Liver (tissue), 9 donors: ENCODE data around the gene ANO8. TPM values are rescaled to one million over a fixed set of nuclear protein-coding genes. Genes with fewer than 3 reads are reported as not detected.

Experiments used
- DNase-seq: peaks from one replicate; pipeline ENCODE4 v3.0.0-alpha.2; 2017; ENCODE audit warnings: low spot score
- H3K27ac ChIP-seq, 2 donors: one replicate each; pipeline ENCODE4 v1.7.0; 2013; ENCODE audit warnings: inconsistent platforms in 2 of 2, low read length in 2 of 2, control low read depth in 1 of 2, low read depth in 1 of 2, mild to moderate bottlenecking in 1 of 2
- H3K27me3 ChIP-seq, 4 donors: one replicate each; pipeline versions ENCODE4 v1.6.1 to v1.7.0; 2013; ENCODE audit warnings: low read length in 3 of 4, inconsistent platforms in 1 of 4, mild to moderate bottlenecking in 1 of 4, moderate library complexity in 1 of 4; ENCODE audit not compliant: control insufficient read depth in 4 of 4, insufficient read depth in 4 of 4
- H3K36me3 ChIP-seq, 4 donors: one replicate each; pipeline versions ENCODE4 v1.6.1 to v1.7.0; 2013; ENCODE audit warnings: low read length in 3 of 4, mild to moderate bottlenecking in 3 of 4, low read depth in 1 of 4, moderate library complexity in 1 of 4; ENCODE audit not compliant: control insufficient read depth in 4 of 4, insufficient read depth in 3 of 4
- H3K4me1 ChIP-seq, 4 donors: one replicate each; pipeline versions ENCODE4 v1.6.1 to v1.7.0; 2013; ENCODE audit warnings: low read length in 3 of 4, mild to moderate bottlenecking in 3 of 4, moderate library complexity in 1 of 4; ENCODE audit not compliant: control insufficient read depth in 4 of 4, insufficient read depth in 4 of 4
- H3K4me3 ChIP-seq, 3 donors: one replicate each; pipeline versions ENCODE4 v1.6.1 to v1.7.0; 2013; ENCODE audit warnings: low read length in 3 of 3, control low read depth in 1 of 3, low read depth in 1 of 3, mild to moderate bottlenecking in 1 of 3
- H3K9ac ChIP-seq, 2 donors: one replicate each; pipeline ENCODE4 v1.7.0; 2013; ENCODE audit warnings: low read length in 2 of 2, mild to moderate bottlenecking in 2 of 2, moderate library complexity in 2 of 2, control low read depth in 1 of 2, low read depth in 1 of 2
- H3K9me3 ChIP-seq, 4 donors: one replicate each; pipeline versions ENCODE4 v1.6.1 to v1.7.0; 2013; ENCODE audit warnings: low read length in 3 of 4; ENCODE audit not compliant: control insufficient read depth in 4 of 4
- EGR1 ChIP-seq, 2 donors: IDR thresholded peaks; 2 replicates each; pipeline ENCODE4 v1.6.1; 2016 to 2018; ENCODE audit warnings: antibody characterized with exemption in 2 of 2, low read depth in 2 of 2
- FOXA1 ChIP-seq: IDR thresholded peaks from 2 replicates; pipeline ENCODE4 v1.6.1; 2016; ENCODE audit warnings: antibody characterized with exemption
- FOXA2 ChIP-seq: IDR thresholded peaks from 2 replicates; pipeline ENCODE4 v1.6.1; 2016; ENCODE audit warnings: antibody characterized with exemption
- GABPA ChIP-seq, 2 donors: IDR thresholded peaks in 1 of 2; conservative IDR thresholded peaks in 1 of 2; 2 replicates each; pipeline ENCODE4 v1.6.1; 2016; ENCODE audit warnings: antibody characterized with exemption in 2 of 2, mild to moderate bottlenecking in 1 of 2, moderate library complexity in 1 of 2
- HNF4A ChIP-seq, 2 donors: conservative IDR thresholded peaks; 2 replicates each; pipeline ENCODE4 v1.6.1; 2016; ENCODE audit warnings: antibody characterized with exemption in 2 of 2, mild to moderate bottlenecking in 2 of 2
- HNF4G ChIP-seq: IDR thresholded peaks from 2 replicates; pipeline ENCODE4 v1.6.1; 2016; ENCODE audit warnings: antibody characterized with exemption
- JUND ChIP-seq, 2 donors: IDR thresholded peaks; 2 replicates each; pipeline ENCODE4 v1.6.1; 2016; ENCODE audit warnings: antibody characterized with exemption in 2 of 2
- NR2F2 ChIP-seq: IDR thresholded peaks from 2 replicates; pipeline ENCODE4 v1.6.1; 2016; ENCODE audit warnings: antibody characterized with exemption
- RAD21 ChIP-seq, 2 donors: IDR thresholded peaks; 2 replicates each; pipeline ENCODE4 v1.6.1; 2016; ENCODE audit warnings: antibody characterized with exemption in 2 of 2, mild to moderate bottlenecking in 2 of 2
- RXRA ChIP-seq, 2 donors: IDR thresholded peaks; 2 replicates each; pipeline ENCODE4 v1.6.1; 2017 to 2018; ENCODE audit warnings: antibody characterized with exemption in 2 of 2, mild to moderate bottlenecking in 1 of 2
- SP1 ChIP-seq: IDR thresholded peaks from 2 replicates; pipeline ENCODE4 v1.6.1; 2018; ENCODE audit warnings: antibody characterized with exemption, mild to moderate bottlenecking
- TAF1 ChIP-seq: conservative IDR thresholded peaks from 2 replicates; pipeline ENCODE4 v1.6.1; 2016; ENCODE audit warnings: antibody characterized with exemption, mild to moderate bottlenecking
- YY1 ChIP-seq: IDR thresholded peaks from 2 replicates; pipeline ENCODE4 v1.6.1; 2016; ENCODE audit warnings: antibody characterized with exemption, mild to moderate bottlenecking
- WGBS: extraction: QIAGEN DNeasy Blood & Tissue Kit; methylation state at CpG from one replicate; pipeline ENCODE4 v1.1.7; 2013; 5-methylcytosine and 5-hydroxymethylcytosine counted together
- polyA plus RNA-seq, 2 donors: library from polyadenylated mRNA; stranded (reverse) in 1 of 2; unstranded in 1 of 2; fragments of 200-250 nt in 1 of 2; fragments of >200 nt in 1 of 2; fragmentation: Nextera tagmentation in 1 of 2; extraction: Ambion mirVana in 1 of 2; gene quantifications; one replicate each; pipeline versions ENCODE4 v1.2.1 to v1.2.3, GENCODE V29; 2013 to 2015
- total RNA-seq, 2 donors: library from RNA; depleted of rRNA; stranded (reverse); fragments of >200 nt; gene quantifications; one replicate each; pipeline ENCODE4 v1.2.3, GENCODE V29; 2014
- TF ChIP-seq, protein P1 (sequence below): IDR thresholded peaks from 2 replicates; pipeline ENCODE4 v1.6.1; 2016; ENCODE audit warnings: antibody characterized with exemption
- TF ChIP-seq, protein P2 (sequence below): fragments of 150-350 bp; IDR thresholded peaks from 2 replicates; pipeline ENCODE4 v1.5.1; 2017; ENCODE audit warnings: improper control_type of control experiment, low read depth, low read length; ENCODE audit not compliant: missing input control
- TF ChIP-seq, protein P3 (sequence below): IDR thresholded peaks from 2 replicates; pipeline ENCODE4 v1.6.1; 2016; ENCODE audit warnings: antibody characterized with exemption
- TF ChIP-seq, protein P4 (sequence below): IDR thresholded peaks from 2 replicates; pipeline ENCODE4 v1.6.1; 2016; ENCODE audit warnings: antibody characterized with exemption
- donor health status: healthy.
- donor health status: healthy.
- donor health status: healthy.
- donor health status: healthy.
- donor health status: healthy.

Gene ANO8
- total and polyA plus RNA-seq, 4 donors: 0.75 to 5.8 (median 2.1) TPM

DNA sequence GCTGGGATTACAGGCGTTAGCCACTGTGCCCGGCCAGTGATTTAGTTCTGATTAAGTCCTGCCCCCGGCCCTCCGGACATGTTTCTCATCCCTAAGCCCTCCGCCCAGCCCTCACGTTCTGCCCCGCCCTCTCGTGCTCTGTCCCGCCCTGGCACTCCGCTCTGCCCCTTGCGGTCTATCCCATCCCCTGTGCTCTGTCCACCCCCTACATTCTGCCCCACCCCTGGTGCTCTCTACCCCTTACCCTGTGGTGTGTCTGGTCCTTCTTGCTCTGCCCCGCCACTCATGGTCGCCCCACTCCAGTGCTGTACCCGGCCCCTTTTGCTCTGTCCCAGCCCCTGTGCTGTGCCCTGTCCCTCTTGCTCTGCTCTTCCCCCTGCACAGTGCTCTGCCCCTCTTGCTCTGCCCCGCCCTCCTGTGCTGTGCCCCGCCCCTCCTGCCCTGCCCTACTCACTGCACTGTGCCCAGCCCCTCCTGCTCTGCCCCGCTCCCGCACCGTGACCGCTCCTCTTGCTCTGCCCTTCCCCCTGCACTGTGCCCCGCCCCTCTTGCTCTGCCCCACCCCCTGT lies 5.7 kb upstream of the ANO8 start:
- 71% methylated on average over 21 of the region's 21 CpGs for WGBS
- peak; percentile 68 for DNase-seq
- Histone ChIP-seq H3K36me3 (peaks cover 0 to 3% (median 0%) of the 10 kb centered on the region in 4 donors), H3K27ac (peak overlapping the region; percentile 49 to 75), H3K9ac (no peak overlapping the region), H3K27me3 (no peaks in the 10 kb centered on the region), H3K4me3 (no peak overlapping the region), H3K9me3 (no peaks in the 10 kb centered on the region), H3K4me1 (peaks cover 8 to 26% (median 17%) of the 10 kb centered on the region in 4 donors)
- TF ChIP-seq TAF1 (no peak), RAD21 (IDR thresholded peaks at IDR 0.05) (no peak), SP1 (no peak), HNF4G (no peak), GABPA (IDR thresholded peaks at IDR 0.05 in 1 of 2, conservative IDR thresholded peaks at IDR 0.05 in 1 of 2) (no peak), YY1 (no peak)
- TF ChIP-seq, protein P1, sequence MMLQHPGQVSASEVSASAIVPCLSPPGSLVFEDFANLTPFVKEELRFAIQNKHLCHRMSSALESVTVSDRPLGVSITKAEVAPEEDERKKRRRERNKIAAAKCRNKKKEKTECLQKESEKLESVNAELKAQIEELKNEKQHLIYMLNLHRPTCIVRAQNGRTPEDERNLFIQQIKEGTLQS: no peak
- TF ChIP-seq, protein P2, sequence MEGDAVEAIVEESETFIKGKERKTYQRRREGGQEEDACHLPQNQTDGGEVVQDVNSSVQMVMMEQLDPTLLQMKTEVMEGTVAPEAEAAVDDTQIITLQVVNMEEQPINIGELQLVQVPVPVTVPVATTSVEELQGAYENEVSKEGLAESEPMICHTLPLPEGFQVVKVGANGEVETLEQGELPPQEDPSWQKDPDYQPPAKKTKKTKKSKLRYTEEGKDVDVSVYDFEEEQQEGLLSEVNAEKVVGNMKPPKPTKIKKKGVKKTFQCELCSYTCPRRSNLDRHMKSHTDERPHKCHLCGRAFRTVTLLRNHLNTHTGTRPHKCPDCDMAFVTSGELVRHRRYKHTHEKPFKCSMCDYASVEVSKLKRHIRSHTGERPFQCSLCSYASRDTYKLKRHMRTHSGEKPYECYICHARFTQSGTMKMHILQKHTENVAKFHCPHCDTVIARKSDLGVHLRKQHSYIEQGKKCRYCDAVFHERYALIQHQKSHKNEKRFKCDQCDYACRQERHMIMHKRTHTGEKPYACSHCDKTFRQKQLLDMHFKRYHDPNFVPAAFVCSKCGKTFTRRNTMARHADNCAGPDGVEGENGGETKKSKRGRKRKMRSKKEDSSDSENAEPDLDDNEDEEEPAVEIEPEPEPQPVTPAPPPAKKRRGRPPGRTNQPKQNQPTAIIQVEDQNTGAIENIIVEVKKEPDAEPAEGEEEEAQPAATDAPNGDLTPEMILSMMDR: no peak
- TF ChIP-seq, protein P3, sequence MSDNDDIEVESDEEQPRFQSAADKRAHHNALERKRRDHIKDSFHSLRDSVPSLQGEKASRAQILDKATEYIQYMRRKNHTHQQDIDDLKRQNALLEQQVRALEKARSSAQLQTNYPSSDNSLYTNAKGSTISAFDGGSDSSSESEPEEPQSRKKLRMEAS: no peak

DNA sequence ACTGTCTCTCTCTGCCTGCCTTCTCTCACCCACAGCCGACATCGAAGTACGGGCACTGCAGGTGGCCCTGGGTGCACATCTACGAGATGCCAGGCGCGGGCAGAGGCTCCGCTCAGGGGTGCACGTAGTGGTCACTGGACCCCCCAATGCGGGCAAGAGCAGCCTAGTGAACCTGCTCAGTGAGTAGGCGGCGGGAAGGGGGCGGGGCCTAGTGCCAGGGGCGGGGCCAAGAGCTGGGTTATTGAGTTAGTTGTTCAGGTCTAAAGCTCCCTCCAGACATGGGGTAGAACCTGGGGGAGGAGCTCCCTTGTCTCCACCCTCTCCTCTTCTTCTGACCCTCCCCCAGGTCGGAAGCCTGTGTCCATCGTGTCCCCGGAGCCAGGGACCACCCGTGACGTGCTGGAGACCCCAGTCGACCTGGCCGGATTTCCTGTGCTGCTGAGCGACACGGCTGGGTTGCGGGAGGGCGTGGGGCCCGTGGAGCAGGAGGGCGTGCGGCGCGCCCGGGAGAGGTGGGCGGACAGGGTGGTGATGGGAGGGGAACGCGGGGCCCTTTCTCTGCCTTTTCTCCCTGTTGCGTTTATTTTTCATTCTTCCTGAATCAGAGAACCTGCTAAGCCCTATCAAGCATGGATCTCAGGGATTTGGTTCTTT lies 4.6 kb upstream of the ANO8 start:
- H3K27ac ChIP-seq: no peak overlapping the region
- no peak overlapping the region for H3K4me3 ChIP-seq
- no peak for TF ChIP-seq HNF4A (conservative IDR thresholded peaks at IDR 0.05)
- TF ChIP-seq EGR1 (IDR thresholded peaks at IDR 0.05; ENCODE audit: low read depth in 2 of 2): no peak
- TF ChIP-seq GABPA (IDR thresholded peaks at IDR 0.05 in 1 of 2, conservative IDR thresholded peaks at IDR 0.05 in 1 of 2): no peak
- TF ChIP-seq, protein P1: no peak
- TF ChIP-seq RXRA (IDR thresholded peaks at IDR 0.05): no peak
- TF ChIP-seq NR2F2: no peak
- H3K4me1 ChIP-seq: peaks cover 9 to 36% (median 23%) of the 10 kb centered on the region in 4 donors
- DNase-seq: peak; percentile 61
- 94% methylated on average over 34 of the region's 34 CpGs for WGBS
- peaks cover 0 to 3% (median 0%) of the 10 kb centered on the region in 4 donors for H3K36me3 ChIP-seq
- no peak overlapping the region for H3K9ac ChIP-seq
- no peaks in the 10 kb centered on the region for H3K9me3 ChIP-seq
- no peaks in the 10 kb centered on the region for H3K27me3 ChIP-seq

DNA sequence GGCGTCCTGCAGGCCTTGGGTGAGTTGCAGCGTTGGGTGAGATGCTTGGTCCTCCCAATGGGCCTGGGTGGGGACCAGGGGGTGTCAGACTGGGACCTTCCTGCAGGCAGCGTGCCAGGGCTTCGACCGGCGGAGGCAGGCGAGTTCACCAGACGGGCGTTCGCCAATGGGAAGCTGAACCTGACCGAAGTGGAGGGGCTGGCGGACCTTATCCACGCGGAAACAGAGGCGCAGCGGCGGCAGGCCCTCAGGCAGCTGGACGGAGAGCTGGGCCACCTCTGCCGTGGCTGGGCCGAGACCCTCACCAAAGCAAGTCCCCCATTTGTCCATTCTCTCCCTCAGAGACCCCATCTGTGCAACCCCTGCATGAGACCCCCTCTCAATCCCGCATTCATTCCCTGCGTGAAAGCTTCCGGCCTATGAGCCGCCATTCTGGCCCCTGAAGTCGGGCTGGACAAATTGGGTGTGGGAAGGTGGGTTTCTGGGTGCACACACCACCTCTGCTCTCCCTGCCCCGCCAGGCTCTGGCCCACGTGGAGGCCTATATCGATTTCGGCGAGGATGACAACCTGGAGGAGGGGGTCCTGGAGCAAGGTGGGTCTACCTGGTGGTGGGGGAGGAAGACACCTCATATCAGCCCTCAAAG lies 3.9 kb upstream of the ANO8 start:
- Histone ChIP-seq H3K9ac (no peak overlapping the region), H3K4me1 (peaks cover 12 to 42% (median 29%) of the 10 kb centered on the region in 4 donors), H3K9me3 (no peaks in the 10 kb centered on the region), H3K36me3 (no peaks in the 10 kb centered on the region), H3K4me3 (peak overlapping the region in 1 of 3 donors; percentile 94), H3K27ac (no peak overlapping the region), H3K27me3 (no peaks in the 10 kb centered on the region)
- 96% methylated on average over 30 of the region's 30 CpGs for WGBS
- DNase-seq: no peak
- TF ChIP-seq, protein P4, sequence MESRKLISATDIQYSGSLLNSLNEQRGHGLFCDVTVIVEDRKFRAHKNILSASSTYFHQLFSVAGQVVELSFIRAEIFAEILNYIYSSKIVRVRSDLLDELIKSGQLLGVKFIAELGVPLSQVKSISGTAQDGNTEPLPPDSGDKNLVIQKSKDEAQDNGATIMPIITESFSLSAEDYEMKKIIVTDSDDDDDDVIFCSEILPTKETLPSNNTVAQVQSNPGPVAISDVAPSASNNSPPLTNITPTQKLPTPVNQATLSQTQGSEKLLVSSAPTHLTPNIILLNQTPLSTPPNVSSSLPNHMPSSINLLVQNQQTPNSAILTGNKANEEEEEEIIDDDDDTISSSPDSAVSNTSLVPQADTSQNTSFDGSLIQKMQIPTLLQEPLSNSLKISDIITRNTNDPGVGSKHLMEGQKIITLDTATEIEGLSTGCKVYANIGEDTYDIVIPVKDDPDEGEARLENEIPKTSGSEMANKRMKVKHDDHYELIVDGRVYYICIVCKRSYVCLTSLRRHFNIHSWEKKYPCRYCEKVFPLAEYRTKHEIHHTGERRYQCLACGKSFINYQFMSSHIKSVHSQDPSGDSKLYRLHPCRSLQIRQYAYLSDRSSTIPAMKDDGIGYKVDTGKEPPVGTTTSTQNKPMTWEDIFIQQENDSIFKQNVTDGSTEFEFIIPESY: no peak
- TF ChIP-seq, protein P3: no peak
- TF ChIP-seq RAD21 (IDR thresholded peaks at IDR 0.05) (no peak), FOXA2 (no peak), NR2F2 (no peak), HNF4G (no peak), SP1 (no peak), JUND (IDR thresholded peaks at IDR 0.05) (no peak), FOXA1 (no peak), EGR1 (IDR thresholded peaks at IDR 0.05; ENCODE audit: low read depth in 2 of 2) (no peak), YY1 (no peak)
- TF ChIP-seq, protein P2: no peak
